GM13976 (cell line): ENCODE results near the gene CHIT1.
A peak's percentile ranks its signal among the peaks of the same experiment; 100 is the strongest.

Experiments
- DNase-seq: peaks from one replicate; pipeline ENCODE4 v3.0.0; 2012; ENCODE audit warnings: low spot score
- CTCF ChIP-seq: IDR thresholded peaks from 2 replicates; pipeline ENCODE4 v1.5.1; 2012; ENCODE audit warnings: borderline replicate concordance, mild to moderate bottlenecking; ENCODE audit not compliant: insufficient read depth; ENCODE audit errors: extremely low read depth, missing control alignments, control extremely low read depth
- in situ Hi-C: fragments of 300-500 bp; cut with MboI; formaldehyde crosslinking; loops from one replicate; pipeline ENCODE4 v1.12.0; 2022; ENCODE audit warnings: low sequenced_read_pairs, mixed read lengths, inconsistent platforms; ENCODE audit not compliant: unreplicated experiment

The CHIT1 gene

GRCh38 chr1:203271962-203272632 is 42.6 kb upstream of the CHIT1 start:
- no peak for TF ChIP-seq CTCF
- in situ Hi-C loops = loop anchor here (5.0 to 10.0 kb wide), 2 partner anchors 65 to 213 kb away; no protein-coding TSS in a partner anchor
- DNase-seq = no peak

- in situ Hi-C loops = loop anchor here (5.0 to 10.0 kb wide), 2 partner anchors 66 to 214 kb away; no protein-coding TSS in a partner anchor
- no peak for TF ChIP-seq CTCF
- peak; percentile 64 for DNase-seq
These were observed 41.7 kb upstream of the CHIT1 start for GRCh38 chr1:203271018-203271743.

- no peak for TF ChIP-seq CTCF
- no peak for DNase-seq
- in situ Hi-C loops = loop anchor here (5.0 to 10.0 kb wide), 2 partner anchors 67 to 214 kb away; no protein-coding TSS in a partner anchor
These were observed 41.0 kb upstream of the CHIT1 start for GRCh38 chr1:203270448-203270847.

DNA sequence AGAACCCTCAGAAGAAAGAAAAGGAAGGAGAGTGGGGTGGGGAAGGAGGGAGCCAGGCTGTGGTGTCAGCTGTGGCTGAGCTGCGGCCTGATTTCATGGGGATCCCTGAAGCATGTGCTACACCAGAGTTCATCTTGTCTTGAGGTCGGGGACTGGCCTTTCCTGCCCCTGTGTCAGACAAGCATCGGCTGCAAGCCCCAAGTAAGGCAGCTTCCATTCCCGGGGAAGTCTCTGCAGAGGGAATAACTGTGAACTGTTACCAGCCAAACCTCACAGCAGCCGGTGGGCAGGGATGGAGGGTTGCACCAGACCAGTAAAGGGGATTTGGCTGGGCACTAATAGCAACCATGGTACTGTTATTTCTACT is 40.2 kb upstream of the CHIT1 start:
- DNase-seq = no peak
- TF ChIP-seq CTCF = no peak
- in situ Hi-C loops = loop anchor here (5.0 to 10.0 kb wide), 2 partner anchors 68 to 215 kb away; no protein-coding TSS in a partner anchor

DNA sequence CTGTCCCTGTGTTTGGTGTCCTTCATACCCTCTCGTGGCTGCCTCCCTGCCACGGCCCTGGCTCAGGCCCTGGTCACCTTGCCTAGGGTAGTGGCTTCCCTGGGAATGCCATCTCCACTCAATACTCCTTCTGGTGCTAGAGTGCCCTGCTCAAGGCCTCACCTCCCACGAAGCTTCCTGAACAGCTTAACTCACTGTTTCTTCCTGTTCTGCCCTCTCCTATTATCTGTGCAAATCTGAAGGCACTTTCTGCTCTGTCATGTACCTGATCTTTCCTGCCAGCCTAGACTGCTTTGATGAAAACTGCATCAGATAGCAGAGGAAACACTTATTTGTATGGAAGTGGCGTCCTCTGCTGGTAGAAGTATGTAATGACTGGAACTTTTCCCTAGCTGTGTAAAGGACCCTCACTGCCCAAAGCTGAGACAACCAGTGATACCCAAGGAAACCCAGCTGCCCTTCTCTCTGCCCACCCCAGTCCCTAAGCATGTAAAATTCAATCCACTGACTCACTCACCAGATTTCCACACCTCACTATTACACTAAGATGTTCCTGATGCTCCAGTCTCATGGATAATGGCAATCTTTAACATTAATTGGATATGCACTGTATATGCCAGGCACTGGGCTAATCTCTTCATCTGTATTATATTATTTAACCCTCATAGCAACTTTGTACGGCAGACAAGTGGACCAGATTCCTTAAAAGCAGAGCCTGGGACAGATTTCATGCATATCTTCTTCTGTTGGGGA is 39.6 kb upstream of the CHIT1 start:
- in situ Hi-C loops = no loop called here
- peak; percentile 72 for DNase-seq
- peak; percentile 81 for TF ChIP-seq CTCF

DNA sequence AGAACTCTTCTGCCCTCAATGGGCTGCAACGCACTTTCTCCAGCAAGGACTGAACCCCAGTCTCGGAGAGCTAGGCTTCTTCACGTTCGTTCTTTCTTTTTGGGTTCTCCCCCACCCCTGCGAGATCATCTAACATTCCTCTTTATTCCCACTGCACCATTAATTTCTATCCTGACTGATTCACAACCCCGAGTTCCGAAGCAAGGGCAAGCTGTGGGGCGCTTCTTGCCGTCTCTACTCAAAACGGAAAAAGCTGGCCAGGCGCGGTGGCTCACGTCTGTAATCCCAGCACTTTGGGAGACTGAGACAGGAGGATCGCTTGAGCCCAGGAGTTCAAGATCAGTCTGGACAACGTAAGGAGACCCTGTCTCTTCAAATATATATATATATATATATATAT is 38.4 kb upstream of the CHIT1 start:
- DNase-seq = no peak
- in situ Hi-C loops = no loop called here
- no peak for TF ChIP-seq CTCF
